Upper lobe of left lung (tissue), 6 donors: ENCODE results near the gene SERPINA5. TPM values are rescaled to one million over a fixed set of nuclear protein-coding genes. Genes with fewer than 3 reads are reported as not detected.
"Not testable (repeated sequence)": the region's sequence is repeated elsewhere in the genome, so short reads cannot be mapped to it uniquely, and the experiment has no call there.

Source experiments
- ATAC-seq, 2 donors: fragments of 200-7000 bp; cut with Tn5 transposase; one replicate each; pipeline ENCODE4 v1.9.1; 2022; ENCODE audit warnings: mild to moderate bottlenecking in 2 of 2, moderate library complexity in 2 of 2; ENCODE audit not compliant: low FRiP score in 2 of 2
- DNase-seq, 2 donors: peaks; one replicate each; pipeline ENCODE4 v3.0.0-alpha.2; 2019 to 2020
- H3K27ac ChIP-seq, 4 donors: fragments of 200-600 bp; sonication (generic); one replicate each; pipeline ENCODE4 v1.5.1; 2016 to 2019
- H3K27me3 ChIP-seq, 4 donors: fragments of 200-600 bp; sonication (generic); one replicate each; pipeline ENCODE4 v1.5.1; 2017 to 2019
- H3K36me3 ChIP-seq, 4 donors: fragments of 200-600 bp; sonication (generic); one replicate each; pipeline ENCODE4 v1.5.1; 2016 to 2019
- H3K4me1 ChIP-seq, 4 donors: fragments of 200-600 bp; sonication (generic); one replicate each; pipeline ENCODE4 v1.5.1; 2018 to 2019
- H3K4me3 ChIP-seq, 4 donors: fragments of 200-600 bp; sonication (generic); one replicate each; pipeline ENCODE4 v1.5.1; 2017 to 2019; ENCODE audit warnings: mild to moderate bottlenecking in 2 of 4, moderate library complexity in 1 of 4
- H3K9me3 ChIP-seq, 4 donors: fragments of 200-600 bp; sonication (generic); one replicate each; pipeline ENCODE4 v1.5.1; 2018 to 2019
- EP300 ChIP-seq, 4 donors: sonication (generic); formaldehyde crosslinking; IDR thresholded peaks; one replicate each; pipeline ENCODE4 v1.5.1; 2017; ENCODE audit warnings: antibody characterized with exemption in 4 of 4, control low read depth in 2 of 4
- POLR2A ChIP-seq, 4 donors: fragments of 450-650 bp; IDR thresholded peaks; one replicate each; pipeline ENCODE4 v1.5.1; 2016 to 2017; ENCODE audit warnings: antibody characterized with exemption in 4 of 4, mild to moderate bottlenecking in 2 of 4
- POLR2AphosphoS5 ChIP-seq, 2 donors: sonication (generic); formaldehyde crosslinking; IDR thresholded peaks; one replicate each; pipeline ENCODE4 v1.5.1; 2017; ENCODE audit warnings: antibody characterized with exemption in 2 of 2
- WGBS, 2 donors: methylation state at CpG; one replicate each; pipeline ENCODE4 v1.1.5; 2017 to 2018; 5-methylcytosine and 5-hydroxymethylcytosine counted together
- total RNA-seq, 6 donors: library from RNA; depleted of rRNA in 4 of 6; stranded (reverse); fragments of >200 nt in 4 of 6; gene quantifications; one replicate each; pipeline versions ENCODE4 v1.1.0 to v1.2.1, GENCODE V29; 2016 to 2021
- TF ChIP-seq, protein P1 (sequence below), 6 experiments: fragments of 450-650 bp in 4 of 6; fragments of 200-600 bp in 2 of 6; sonication (generic) in 2 of 6; IDR thresholded peaks; one replicate each; pipeline ENCODE4 v1.5.1; 2016 to 2019; ENCODE audit warnings: antibody characterized with exemption in 6 of 6
- donor health status: DM: no; HTN: no; CAD: no; lungs with moderate emphysema.
- donor health status: DM: no; HTN: yes; CAD: no; lungs with severe emphysema.

Gene SERPINA5
- total RNA-seq, 6 donors from 2014 or later: 1.2 to 2.5 (median 1.5) TPM; not detected in 3

- no peaks in the 10 kb centered on the region for H3K9me3 ChIP-seq
- WGBS, 2 donors: 79 to 87% methylated on average over 4 to 11 of the region's 11 CpGs
- no peaks in the 10 kb centered on the region for H3K27me3 ChIP-seq
- H3K36me3 ChIP-seq: no peaks in the 10 kb centered on the region
- DNase-seq: no peak
- no peak overlapping the region for H3K4me3 ChIP-seq
- no peak for TF ChIP-seq EP300 (IDR thresholded peaks at IDR 0.05)
- ATAC-seq: no peak
- H3K4me1 ChIP-seq: peaks cover 6 to 26% (median 16%) of the 10 kb centered on the region in 4 donors
- peak overlapping the region in 3 of 4 donors; percentile 17 to 68 (median 53) for H3K27ac ChIP-seq
Measured at GRCh38 chr14:94600148-94600545, 18.9 kb downstream of the SERPINA5 start.

DNA sequence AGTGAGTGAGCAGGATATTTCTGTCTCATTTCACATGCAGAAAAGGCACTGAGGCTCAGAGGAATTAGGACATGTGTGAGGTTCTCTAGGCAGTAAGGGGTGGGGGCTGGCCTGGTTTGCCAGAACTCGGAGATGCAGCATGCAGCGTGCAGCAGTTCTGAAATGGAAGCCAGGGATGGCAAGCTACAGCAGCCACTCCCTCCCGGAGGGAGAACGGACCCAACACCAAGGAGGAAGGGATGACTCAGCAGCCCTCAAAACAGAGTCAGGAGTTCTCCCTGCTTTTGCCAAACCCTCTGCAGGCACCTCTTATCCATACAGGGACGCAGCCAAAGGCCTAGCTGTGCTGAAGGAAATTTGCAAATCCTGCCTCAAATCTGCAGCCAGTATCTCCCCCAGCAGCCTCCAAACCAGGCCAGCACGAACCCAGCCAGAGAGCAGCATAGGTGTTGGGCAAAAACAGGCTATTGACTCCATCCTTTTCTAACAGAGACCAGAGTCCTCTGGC lies 20.7 kb downstream of the SERPINA5 start:
- Histone ChIP-seq H3K4me3 (no peak overlapping the region), H3K27me3 (no peaks in the 10 kb centered on the region), H3K36me3 (no peaks in the 10 kb centered on the region), H3K4me1 (peaks cover 6 to 26% (median 16%) of the 10 kb centered on the region in 4 donors), H3K27ac (peak overlapping the region in 1 of 4 donors; percentile 61), H3K9me3 (no peaks in the 10 kb centered on the region)
- 17 to 47% methylated on average over 4 to 6 of the region's 6 CpGs for WGBS, 2 donors
- peak in 1 of 2 donors; percentile 68 for DNase-seq
- peak; percentile 35 to 77 for ATAC-seq
- no peak for TF ChIP-seq EP300 (IDR thresholded peaks at IDR 0.05)
- peak in 1 of 2 donors; percentile 20 for TF ChIP-seq POLR2AphosphoS5 (IDR thresholded peaks at IDR 0.05)

- H3K27ac ChIP-seq: peak overlapping the region in 1 of 4 donors; percentile 61
Measured at GRCh38 chr14:94602722-94603121, 21.5 kb downstream of the SERPINA5 start.

DNA sequence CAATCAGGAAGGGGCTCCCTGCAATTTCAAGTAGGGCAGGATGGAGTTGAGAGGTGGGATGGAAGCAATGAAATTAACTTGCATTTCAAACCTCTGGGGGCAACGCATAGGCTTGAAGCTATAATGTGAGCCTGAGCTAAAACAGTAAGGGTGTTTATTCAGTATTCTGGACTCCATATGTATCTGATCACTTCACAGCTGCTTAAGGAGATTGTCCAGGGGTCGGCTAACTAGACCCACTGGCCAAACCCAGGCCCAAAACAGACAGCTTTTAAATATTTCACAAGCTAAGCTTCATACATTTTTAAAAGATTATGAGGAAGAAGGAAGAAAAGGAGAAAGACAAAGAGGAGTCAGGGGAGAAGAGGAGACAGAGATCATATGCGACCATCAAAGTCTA lies 24.1 kb downstream of the SERPINA5 start:
- ATAC-seq (no peak), DNase-seq (no peak)
- H3K27me3 ChIP-seq: no peaks in the 10 kb centered on the region
- no peaks in the 10 kb centered on the region for H3K36me3 ChIP-seq
- no peak overlapping the region for H3K4me3 ChIP-seq
- TF ChIP-seq, protein P1, sequence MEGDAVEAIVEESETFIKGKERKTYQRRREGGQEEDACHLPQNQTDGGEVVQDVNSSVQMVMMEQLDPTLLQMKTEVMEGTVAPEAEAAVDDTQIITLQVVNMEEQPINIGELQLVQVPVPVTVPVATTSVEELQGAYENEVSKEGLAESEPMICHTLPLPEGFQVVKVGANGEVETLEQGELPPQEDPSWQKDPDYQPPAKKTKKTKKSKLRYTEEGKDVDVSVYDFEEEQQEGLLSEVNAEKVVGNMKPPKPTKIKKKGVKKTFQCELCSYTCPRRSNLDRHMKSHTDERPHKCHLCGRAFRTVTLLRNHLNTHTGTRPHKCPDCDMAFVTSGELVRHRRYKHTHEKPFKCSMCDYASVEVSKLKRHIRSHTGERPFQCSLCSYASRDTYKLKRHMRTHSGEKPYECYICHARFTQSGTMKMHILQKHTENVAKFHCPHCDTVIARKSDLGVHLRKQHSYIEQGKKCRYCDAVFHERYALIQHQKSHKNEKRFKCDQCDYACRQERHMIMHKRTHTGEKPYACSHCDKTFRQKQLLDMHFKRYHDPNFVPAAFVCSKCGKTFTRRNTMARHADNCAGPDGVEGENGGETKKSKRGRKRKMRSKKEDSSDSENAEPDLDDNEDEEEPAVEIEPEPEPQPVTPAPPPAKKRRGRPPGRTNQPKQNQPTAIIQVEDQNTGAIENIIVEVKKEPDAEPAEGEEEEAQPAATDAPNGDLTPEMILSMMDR (IDR thresholded peaks at IDR 0.05): no peak
- TF ChIP-seq EP300 (IDR thresholded peaks at IDR 0.05) (no peak), POLR2AphosphoS5 (IDR thresholded peaks at IDR 0.05) (no peak), POLR2A (IDR thresholded peaks at IDR 0.05) (no peak)
- WGBS, 2 donors: 65 to 71% methylated on average over 3 of the region's 3 CpGs
- H3K4me1 ChIP-seq: peaks cover 0 to 8% (median 3%) of the 10 kb centered on the region in 4 donors
- H3K9me3 ChIP-seq: no peaks in the 10 kb centered on the region
- no peak overlapping the region for H3K27ac ChIP-seq

More at GRCh38 chr14:94602722-94603121, 21.5 kb downstream of the SERPINA5 start:
- no peaks in the 10 kb centered on the region for H3K27me3 ChIP-seq
- H3K4me1 ChIP-seq: peaks cover 6 to 26% (median 16%) of the 10 kb centered on the region in 4 donors
- ATAC-seq: no peak
- DNase-seq: no peak
- no peak overlapping the region for H3K4me3 ChIP-seq
- no peak for TF ChIP-seq POLR2A (IDR thresholded peaks at IDR 0.05)
- no peak for TF ChIP-seq EP300 (IDR thresholded peaks at IDR 0.05)
- TF ChIP-seq POLR2AphosphoS5 (IDR thresholded peaks at IDR 0.05): no peak
- TF ChIP-seq, protein P1 (IDR thresholded peaks at IDR 0.05): no peak
- WGBS, 2 donors: 90 to 95% methylated on average over 3 to 5 of the region's 5 CpGs
- no peaks in the 10 kb centered on the region for H3K36me3 ChIP-seq
- no peaks in the 10 kb centered on the region for H3K9me3 ChIP-seq

GRCh38 chr14:94608966-94609365 lies 27.7 kb downstream of the SERPINA5 start:
- H3K4me1 ChIP-seq, H3K4me3 ChIP-seq, H3K9me3 ChIP-seq, H3K27me3 ChIP-seq, ATAC-seq, H3K27ac ChIP-seq, H3K36me3 ChIP-seq, DNase-seq: not testable (repeated sequence)
- 67 to 80% methylated on average over 1 of the region's 1 CpG for WGBS, 2 donors

DNA sequence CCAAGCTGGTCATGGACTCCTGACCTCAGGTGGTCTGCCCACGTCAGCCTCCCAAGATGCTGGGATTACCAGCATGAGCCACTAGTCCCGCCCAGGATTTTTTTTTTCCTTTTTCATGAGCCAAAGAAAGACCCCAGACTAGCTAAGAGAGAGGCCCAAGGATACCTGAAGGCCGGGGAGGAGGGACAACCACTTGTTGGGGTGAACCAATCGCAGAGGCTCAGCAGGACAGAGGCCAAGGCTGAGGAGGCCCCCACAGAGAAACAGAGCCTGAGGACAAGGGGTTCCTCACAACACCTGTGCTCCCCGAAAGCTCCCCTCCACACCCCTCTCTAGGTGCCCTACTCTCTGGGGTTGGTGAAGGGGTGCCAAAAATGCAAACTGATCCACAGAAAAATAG lies 30.0 kb downstream of the SERPINA5 start:
- Histone ChIP-seq H3K9me3 (no peaks in the 10 kb centered on the region), H3K4me3 (no peak overlapping the region), H3K27me3 (no peaks in the 10 kb centered on the region), H3K27ac (peak overlapping the region in 1 of 4 donors; percentile 57), H3K4me1 (no peaks in the 10 kb centered on the region), H3K36me3 (no peaks in the 10 kb centered on the region)
- no peak for TF ChIP-seq POLR2AphosphoS5 (IDR thresholded peaks at IDR 0.05)
- TF ChIP-seq POLR2A (IDR thresholded peaks at IDR 0.05): no peak
- TF ChIP-seq EP300 (IDR thresholded peaks at IDR 0.05): no peak
- TF ChIP-seq, protein P1 (IDR thresholded peaks at IDR 0.05): no peak
- WGBS, 2 donors: 84 to 93% methylated on average over 5 of the region's 5 CpGs
- ATAC-seq: no peak
- no peak for DNase-seq
